ENCODE measurements around the gene VOPP1.
"Not testable (repeated sequence)": the region's sequence is repeated elsewhere in the genome, so short reads cannot be mapped to it uniquely, and the experiment has no call there.

VOPP1 gene

GRCh38 chr7:55475855-55476803 lies 96.2 kb downstream of the VOPP1 start:
- TF ChIP-seq CTCF (IDR thresholded peaks at IDR 0.05) (no peak), ZFX (IDR thresholded peaks at IDR 0.05; ENCODE audit: borderline replicate concordance) (no peak)
- no peak overlapping the region for H3K27ac ChIP-seq

GRCh38 chr7:55474944-55475854 lies 97.1 kb downstream of the VOPP1 start:
- no peak overlapping the region for H3K27ac ChIP-seq
- no peak for TF ChIP-seq ZFX (IDR thresholded peaks at IDR 0.05; ENCODE audit: borderline replicate concordance)
- no peak for TF ChIP-seq CTCF (IDR thresholded peaks at IDR 0.05)

DNA sequence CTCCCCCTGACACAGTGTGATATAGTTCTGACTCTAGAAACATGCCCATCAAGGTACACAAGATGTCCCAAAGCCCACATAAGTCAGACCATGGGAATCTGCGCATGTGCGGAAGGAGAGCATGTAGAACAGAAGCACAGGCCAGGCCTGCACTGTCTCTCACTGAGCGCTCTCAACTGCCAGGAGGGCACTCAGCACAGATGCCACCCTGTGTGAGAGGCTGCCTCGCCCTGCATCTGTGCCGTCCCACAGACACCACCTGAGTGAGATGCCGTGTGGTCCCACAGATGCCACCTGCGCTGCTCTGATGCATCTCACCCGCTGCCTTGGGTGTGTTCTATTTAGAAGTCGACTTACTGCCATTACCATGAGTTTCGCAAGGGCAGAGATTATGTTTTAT lies 98.4 kb downstream of the VOPP1 start:
- no peak overlapping the region for H3K27ac ChIP-seq
- TF ChIP-seq CTCF (IDR thresholded peaks at IDR 0.05), result no peak
- TF ChIP-seq ZFX (IDR thresholded peaks at IDR 0.05; ENCODE audit: borderline replicate concordance), result no peak

DNA sequence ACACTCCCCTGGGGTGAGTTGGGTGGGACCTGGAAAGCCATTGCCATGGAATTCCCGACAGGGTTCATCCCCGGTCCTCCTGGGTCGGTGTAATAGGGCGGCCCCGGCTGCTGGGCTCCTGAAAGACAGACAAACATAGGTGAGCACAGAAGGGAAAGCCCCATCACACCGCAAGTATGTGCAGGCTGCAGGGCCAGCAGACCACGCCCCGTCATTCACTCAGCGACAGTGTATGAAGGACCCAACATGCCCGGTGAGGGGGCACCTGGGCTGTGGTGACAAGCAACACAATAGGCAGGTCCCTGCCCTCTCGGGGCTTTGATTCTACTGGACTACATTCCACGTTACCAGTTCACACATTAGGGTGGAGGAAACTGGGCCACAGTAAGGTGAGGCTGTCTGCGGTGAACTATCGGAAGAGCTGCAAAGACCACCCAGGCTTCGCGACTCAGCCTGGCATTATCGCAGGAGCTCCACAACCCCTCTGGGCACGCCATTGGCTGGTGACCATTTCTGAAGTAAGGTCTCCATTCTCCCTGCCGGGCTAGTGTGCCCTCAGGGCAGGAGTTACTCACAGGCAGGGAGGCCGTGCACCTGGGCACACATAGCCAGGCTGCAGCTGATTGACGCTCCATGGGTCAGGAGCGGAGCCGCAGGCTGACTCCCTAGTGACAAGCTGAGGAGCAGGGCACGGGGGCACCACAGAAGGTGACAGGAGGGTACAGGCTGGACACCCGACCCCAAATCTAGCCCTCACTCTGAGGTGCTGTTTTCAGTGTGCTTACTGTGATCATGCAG lies 99.2 kb downstream of the VOPP1 start:
- no peak overlapping the region for H3K27ac ChIP-seq
- no peak for TF ChIP-seq CTCF (IDR thresholded peaks at IDR 0.05)
- TF ChIP-seq ZFX (IDR thresholded peaks at IDR 0.05; ENCODE audit: borderline replicate concordance), result no peak

DNA sequence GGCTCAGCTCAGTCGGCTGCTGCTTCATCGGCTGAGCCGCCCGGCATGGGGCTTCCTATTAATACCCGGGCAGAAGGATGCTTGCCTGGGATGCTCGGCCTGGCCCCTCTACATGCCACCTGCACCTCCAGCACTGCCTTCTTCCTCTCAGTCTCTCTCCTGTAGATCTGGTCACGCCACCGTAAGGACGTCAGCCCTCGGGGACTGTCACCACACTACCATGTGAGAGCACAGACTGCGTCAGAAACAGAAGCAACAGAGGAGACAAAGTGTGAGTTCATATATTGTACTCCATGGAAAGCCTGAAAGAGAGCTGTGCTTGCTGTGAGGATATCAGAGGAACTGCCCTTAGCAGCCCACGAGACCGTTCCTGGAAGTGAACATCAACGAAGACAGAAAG lies 99.9 kb downstream of the VOPP1 start:
- H3K27ac ChIP-seq, result not testable (repeated sequence)

- not testable (repeated sequence) for H3K27ac ChIP-seq
Observed at GRCh38 chr7:55471594-55471993, 100.7 kb downstream of the VOPP1 start.

- TF ChIP-seq ZFX (IDR thresholded peaks at IDR 0.05; ENCODE audit: borderline replicate concordance) (no peak), CTCF (IDR thresholded peaks at IDR 0.05) (no peak)
- H3K27ac ChIP-seq, result no peak overlapping the region
Observed at GRCh38 chr7:55470261-55470660, 102.0 kb downstream of the VOPP1 start.

All from 22Rv1 (cell line).